MCF 10A (cell line): Measurements from ENCODE around the gene LUZP1. TPM values are rescaled to one million over a fixed set of nuclear protein-coding genes. Genes with fewer than 3 reads are reported as not detected.

Experiments
- BruUV-seq: library from RNA; stranded (reverse); fragments of 400-500 nt; replicated peaks from 2 replicates; lab custom pipeline; 2021; lab: Mats Ljungman, UMichigan
- CTCF ChIA-PET: fragments of 300-600 bp; sonication (Branson Sonifier 250); formaldehyde crosslinking; extraction: SDS; loops from one replicate; lab custom pipeline; 2021; ENCODE audit warnings: antibody characterized with exemption, inconsistent platforms; lab: Yijun Ruan, JAX
- POLR2A ChIA-PET: fragments of 300-600, 350-650 bp; sonication (Branson Sonifier 250); formaldehyde crosslinking; extraction: SDS; loops from one replicate; lab custom pipeline; 2020; ENCODE audit warnings: antibody characterized with exemption, inconsistent platforms; lab: Yijun Ruan, JAX
- DNase-seq: peaks from one replicate; pipeline ENCODE4 v3.0.0-alpha.2; 2018; ENCODE audit not compliant: unreplicated experiment
- H3K27ac Mint-ChIP-seq: one replicate; pipeline ENCODE4 v1.8.0; 2022; ENCODE audit warnings: mild to moderate bottlenecking, low read depth, mixed read lengths; ENCODE audit not compliant: unreplicated experiment
- H3K27me3 Mint-ChIP-seq: one replicate; pipeline ENCODE4 v1.8.0; 2022; ENCODE audit warnings: mixed read lengths; ENCODE audit not compliant: insufficient read depth, unreplicated experiment
- H3K36me3 Mint-ChIP-seq: one replicate; pipeline ENCODE4 v1.8.0; 2022; ENCODE audit warnings: mild to moderate bottlenecking, moderate library complexity, mixed read lengths; ENCODE audit not compliant: insufficient read depth, unreplicated experiment
- H3K4me1 Mint-ChIP-seq: one replicate; pipeline ENCODE4 v1.8.0; 2022; ENCODE audit warnings: mixed read lengths; ENCODE audit not compliant: insufficient read depth, unreplicated experiment
- H3K4me3 Mint-ChIP-seq: one replicate; pipeline ENCODE4 v1.8.0; 2022; ENCODE audit warnings: mild to moderate bottlenecking, moderate library complexity, mixed read lengths; ENCODE audit not compliant: unreplicated experiment
- H3K9me3 Mint-ChIP-seq: one replicate; pipeline ENCODE4 v1.8.0; 2022; ENCODE audit warnings: mixed read lengths; ENCODE audit not compliant: unreplicated experiment
- intact Hi-C: fragments of 100-400 bp; cut with micrococcal nuclease; formaldehyde crosslinking; loops from 2 replicates; pipeline ENCODE4 v1.14.1; 2022
- total RNA-seq: library from RNA; stranded (reverse); gene quantifications from 2 replicates; pipeline ENCODE4 v1.2.3, GENCODE V29; 2022
- TF ChIP-seq, protein P1 (sequence below): fragments of 200-600 bp; IDR thresholded peaks from one replicate; pipeline ENCODE4 v1.8.0; 2022; ENCODE audit warnings: antibody characterized with exemption, mild to moderate bottlenecking; ENCODE audit not compliant: unreplicated experiment

Gene LUZP1
- total RNA-seq, 1 experiment from 2014 or later: 37.2 TPM

DNA sequence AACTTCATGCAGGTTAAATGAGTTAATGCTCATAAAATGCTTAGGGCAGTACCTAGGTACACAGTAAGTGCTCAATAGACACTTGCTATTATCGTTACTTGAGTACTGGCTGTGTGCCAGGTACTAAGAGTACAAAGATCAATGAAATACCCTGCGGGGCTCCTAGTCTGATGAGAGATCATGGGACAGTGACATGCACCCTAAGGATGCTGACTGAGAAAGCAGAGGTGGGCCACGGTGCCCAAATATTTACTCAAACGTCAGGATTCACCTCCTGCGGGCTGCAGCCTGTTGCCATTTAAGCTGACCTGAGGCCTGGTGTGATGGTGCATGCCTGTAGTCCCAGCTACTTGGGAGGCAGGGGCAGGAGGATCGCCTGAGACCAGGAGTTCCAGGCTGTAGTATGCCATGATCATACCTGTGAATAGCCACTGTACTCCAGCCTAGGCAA lies 19.8 kb upstream of the LUZP1 start:
- Mint-ChIP-seq H3K27ac (peak overlapping the region; percentile 91), H3K36me3 (no peaks in the 10 kb centered on the region), H3K27me3 (no peaks in the 10 kb centered on the region), H3K4me3 (no peak overlapping the region), H3K4me1 (peaks cover 26% of the 10 kb centered on the region), H3K9me3 (peaks cover 8% of the 10 kb centered on the region)
- BruUV-seq: no TSS peak
- TF ChIP-seq, protein P1, sequence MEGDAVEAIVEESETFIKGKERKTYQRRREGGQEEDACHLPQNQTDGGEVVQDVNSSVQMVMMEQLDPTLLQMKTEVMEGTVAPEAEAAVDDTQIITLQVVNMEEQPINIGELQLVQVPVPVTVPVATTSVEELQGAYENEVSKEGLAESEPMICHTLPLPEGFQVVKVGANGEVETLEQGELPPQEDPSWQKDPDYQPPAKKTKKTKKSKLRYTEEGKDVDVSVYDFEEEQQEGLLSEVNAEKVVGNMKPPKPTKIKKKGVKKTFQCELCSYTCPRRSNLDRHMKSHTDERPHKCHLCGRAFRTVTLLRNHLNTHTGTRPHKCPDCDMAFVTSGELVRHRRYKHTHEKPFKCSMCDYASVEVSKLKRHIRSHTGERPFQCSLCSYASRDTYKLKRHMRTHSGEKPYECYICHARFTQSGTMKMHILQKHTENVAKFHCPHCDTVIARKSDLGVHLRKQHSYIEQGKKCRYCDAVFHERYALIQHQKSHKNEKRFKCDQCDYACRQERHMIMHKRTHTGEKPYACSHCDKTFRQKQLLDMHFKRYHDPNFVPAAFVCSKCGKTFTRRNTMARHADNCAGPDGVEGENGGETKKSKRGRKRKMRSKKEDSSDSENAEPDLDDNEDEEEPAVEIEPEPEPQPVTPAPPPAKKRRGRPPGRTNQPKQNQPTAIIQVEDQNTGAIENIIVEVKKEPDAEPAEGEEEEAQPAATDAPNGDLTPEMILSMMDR: no peak
- ChIA-PET POLR2A (interaction anchor here (0.6 to 1.2 kb wide), 5 partner anchors 13 to 155 kb away, joined by 3 to 9 read pairs (median 3); no protein-coding TSS in a partner anchor), CTCF (interaction anchor here (0.6 to 14.9 kb wide), 3 partner anchors 8 to 91 kb away, joined by 4 to 405 read pairs (median 71); no protein-coding TSS in a partner anchor)
- DNase-seq: no peak
- intact Hi-C loops: no loop called here

DNA sequence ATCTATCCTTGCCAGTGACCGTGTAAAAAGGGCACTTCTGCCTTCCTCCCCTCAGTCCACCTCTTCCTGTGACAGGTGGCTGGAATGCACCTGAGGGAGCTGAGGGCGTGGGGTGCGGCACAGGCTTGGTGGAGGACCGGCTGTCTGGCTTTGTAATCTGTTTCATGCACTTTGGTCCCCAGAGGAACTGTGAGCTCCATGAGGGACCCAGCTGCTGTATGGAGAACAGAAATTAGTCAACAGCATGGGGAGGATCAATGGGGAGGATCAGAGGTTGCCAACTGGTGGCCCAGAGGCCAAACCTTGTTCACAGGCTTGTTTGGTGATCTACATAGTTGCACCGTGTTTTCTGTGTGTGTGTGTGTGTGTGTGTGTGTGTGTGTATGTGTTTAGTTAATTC lies 19.0 kb upstream of the LUZP1 start:
- no peak for DNase-seq
- BruUV-seq: no TSS peak
- H3K4me1 Mint-ChIP-seq: peaks cover 19% of the 10 kb centered on the region
- no peaks in the 10 kb centered on the region for H3K27me3 Mint-ChIP-seq
- intact Hi-C loops: no loop called here
- no peaks in the 10 kb centered on the region for H3K36me3 Mint-ChIP-seq
- TF ChIP-seq, protein P1: no peak
- H3K27ac Mint-ChIP-seq: no peak overlapping the region
- ChIA-PET POLR2A (interaction anchor here (0.6 to 6.6 kb wide), 5 partner anchors 10 to 129 kb away, joined by 3 to 71 read pairs (median 3); no protein-coding TSS in a partner anchor), CTCF (interaction anchor here (0.5 to 14.9 kb wide), 5 partner anchors 9 to 1819 kb away, joined by 3 to 405 read pairs (median 3); no protein-coding TSS in a partner anchor)
- H3K4me3 Mint-ChIP-seq: no peak overlapping the region
- H3K9me3 Mint-ChIP-seq: peaks cover 8% of the 10 kb centered on the region

DNA sequence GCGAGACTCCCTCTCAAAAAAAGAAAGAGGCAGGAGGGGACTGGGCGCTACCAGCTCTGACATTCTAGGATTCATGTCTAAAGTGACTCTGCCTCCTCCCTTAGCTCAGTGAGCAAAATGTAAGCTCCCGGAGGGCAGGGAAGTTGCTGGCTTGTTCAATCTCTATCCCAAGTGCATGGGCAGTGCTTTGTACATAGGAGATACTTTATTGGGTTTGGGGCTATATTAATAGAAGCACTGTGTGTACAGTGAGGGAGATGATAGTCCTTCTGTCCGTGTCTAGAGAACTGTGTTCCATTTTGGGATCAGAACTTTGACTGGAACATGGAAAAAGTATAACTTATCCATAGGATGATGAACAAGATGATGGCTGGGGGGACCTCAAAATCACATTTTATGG lies 16.7 kb upstream of the LUZP1 start:
- no peak overlapping the region for H3K4me3 Mint-ChIP-seq
- peaks cover 19% of the 10 kb centered on the region for H3K4me1 Mint-ChIP-seq
- H3K36me3 Mint-ChIP-seq: no peaks in the 10 kb centered on the region
- H3K27ac Mint-ChIP-seq: no peak overlapping the region
- BruUV-seq: no TSS peak
- no peaks in the 10 kb centered on the region for H3K27me3 Mint-ChIP-seq
- intact Hi-C loops: no loop called here
- ChIA-PET CTCF (interaction anchor here (0.6 to 14.9 kb wide), 33 partner anchors 11 to 461 kb away, joined by 3 to 405 read pairs (median 8); partner anchors contain the start of gene LUZP1), POLR2A (interaction anchor here (0.6 to 6.6 kb wide), 7 partner anchors 11 to 208 kb away, joined by 3 to 71 read pairs (median 8); partner anchors contain the start of gene LUZP1)
- TF ChIP-seq, protein P1: no peak
- DNase-seq: no peak
- peaks cover 8% of the 10 kb centered on the region for H3K9me3 Mint-ChIP-seq

DNA sequence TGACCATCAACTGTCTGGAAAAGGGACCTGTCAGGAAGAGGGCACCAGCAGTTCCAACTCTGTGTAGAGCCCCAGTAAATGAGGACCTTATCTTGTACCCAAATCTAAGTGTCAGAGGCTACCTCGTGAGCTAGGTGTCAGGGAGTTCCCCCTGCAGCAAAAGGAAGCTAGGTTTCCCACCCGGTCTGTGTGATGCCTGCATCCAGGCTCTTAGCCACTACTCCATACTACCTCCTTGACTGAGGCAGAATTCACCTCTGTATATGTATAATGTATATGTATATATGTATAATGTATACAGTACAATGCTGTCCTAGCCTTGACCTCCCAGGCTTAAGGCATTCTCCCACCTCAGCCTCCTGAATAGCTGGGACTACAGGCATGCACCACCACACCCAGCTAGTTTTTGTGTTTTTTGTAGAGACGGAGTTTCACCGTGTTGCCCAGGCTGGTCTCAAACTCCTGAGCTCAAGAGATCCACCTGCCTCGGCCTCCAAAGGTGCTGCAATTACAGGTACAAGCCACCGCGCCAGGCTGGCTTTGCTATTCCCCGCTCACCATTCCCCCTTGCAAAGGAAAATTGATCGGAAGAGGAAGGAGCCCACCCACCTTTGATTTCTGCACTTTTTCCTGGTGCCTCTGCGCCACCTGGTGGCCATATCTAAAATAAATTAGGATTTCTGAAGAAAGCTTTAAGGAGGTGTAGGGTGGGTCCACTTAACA lies 15.7 kb upstream of the LUZP1 start:
- ChIA-PET CTCF (interaction anchor here (0.5 to 14.9 kb wide), 50 partner anchors 12 to 460 kb away, joined by 3 to 405 read pairs (median 5); partner anchors contain the start of genes LACTBL1 and LUZP1), POLR2A (interaction anchor here (0.6 to 6.6 kb wide), 9 partner anchors 10 to 207 kb away, joined by 3 to 71 read pairs (median 8); partner anchors contain the start of gene LUZP1)
- no TSS peak for BruUV-seq
- H3K9me3 Mint-ChIP-seq: no peaks in the 10 kb centered on the region
- peaks cover 12% of the 10 kb centered on the region for H3K4me1 Mint-ChIP-seq
- H3K4me3 Mint-ChIP-seq: no peak overlapping the region
- H3K27me3 Mint-ChIP-seq: no peaks in the 10 kb centered on the region
- no peak overlapping the region for H3K27ac Mint-ChIP-seq
- intact Hi-C loops: loop anchor here (1.0 kb wide), 2 partner anchors 86 to 208 kb away; no protein-coding TSS in a partner anchor
- peak; percentile 56 for DNase-seq
- TF ChIP-seq, protein P1: peak; percentile 92
- H3K36me3 Mint-ChIP-seq: no peaks in the 10 kb centered on the region
